Loucy (cell line): Measurements from ENCODE around the gene U2SURP.
A peak's percentile ranks its signal among the peaks of the same experiment; 100 is the strongest.

Experiments
- H2AFZ ChIP-seq: fragments of 200-600 bp; sonication (generic); 2 replicates; pipeline ENCODE4 v1.6.0; 2016; ENCODE audit warnings: antibody characterized with exemption, mild to moderate bottlenecking, low read length, moderate library complexity
- H3F3A ChIP-seq: fragments of 200-600 bp; 2 replicates; pipeline ENCODE4 v1.6.0; 2016; ENCODE audit warnings: antibody characterized with exemption, low read depth, mild to moderate bottlenecking
- H3K27me3 ChIP-seq: fragments of 200-600 bp; sonication (generic); 2 replicates; pipeline ENCODE4 v1.6.1; 2014; ENCODE audit warnings: low read length, mild to moderate bottlenecking; ENCODE audit not compliant: insufficient read depth, poor library complexity, severe bottlenecking
- H3K36me3 ChIP-seq: fragments of 200-600 bp; sonication (generic); 2 replicates; pipeline ENCODE4 v1.6.1; 2016; ENCODE audit warnings: low read length; ENCODE audit not compliant: insufficient read depth
- H3K4me1 ChIP-seq: fragments of 200-600 bp; sonication (generic); 2 replicates; pipeline ENCODE4 v1.5.1; 2014; ENCODE audit warnings: low read length, mild to moderate bottlenecking; ENCODE audit not compliant: insufficient read depth, poor library complexity, severe bottlenecking
- H3K4me2 ChIP-seq: fragments of 200-600 bp; sonication (generic); 2 replicates; pipeline ENCODE4 v1.6.0; 2014; ENCODE audit warnings: antibody characterized with exemption, low read length, low read depth, mild to moderate bottlenecking; ENCODE audit not compliant: poor library complexity, severe bottlenecking
- H3K4me3 ChIP-seq: fragments of 200-600 bp; sonication (generic); 2 replicates; pipeline ENCODE4 v1.5.1; 2014; ENCODE audit warnings: low read length, mild to moderate bottlenecking, mixed read lengths; ENCODE audit not compliant: poor library complexity, severe bottlenecking
- H3K79me2 ChIP-seq: fragments of 200-600 bp; sonication (generic); 2 replicates; pipeline ENCODE4 v1.6.1; 2014; ENCODE audit warnings: low read length; ENCODE audit not compliant: insufficient read depth
- H3K9ac ChIP-seq: fragments of 200-600 bp; sonication (generic); 2 replicates; pipeline ENCODE4 v1.6.0; 2014; ENCODE audit warnings: mild to moderate bottlenecking, low read depth, low read length, moderate library complexity; ENCODE audit not compliant: poor library complexity, severe bottlenecking
- H3K9me2 ChIP-seq: fragments of 200-600 bp; sonication (generic); replicated peaks from 2 replicates; pipeline ENCODE4 v1.6.1; 2016; ENCODE audit warnings: low read depth, low read length, mixed read lengths
- H3K9me3 ChIP-seq: fragments of 200-600 bp; sonication (generic); 2 replicates; pipeline ENCODE4 v1.6.1; 2014; ENCODE audit warnings: mild to moderate bottlenecking, antibody characterized with exemption, low read length, low read depth; ENCODE audit not compliant: insufficient read depth
- H4K20me1 ChIP-seq: fragments of 200-600 bp; sonication (generic); 2 replicates; pipeline ENCODE4 v1.6.0; 2014; ENCODE audit warnings: antibody characterized with exemption, low read length, mild to moderate bottlenecking; ENCODE audit not compliant: insufficient read depth, poor library complexity, severe bottlenecking
- EZH2phosphoT487 ChIP-seq: fragments of 200-600 bp; IDR thresholded peaks from 2 replicates; pipeline ENCODE4 v1.6.1; 2018; ENCODE audit warnings: antibody characterized with exemption, mild to moderate bottlenecking, moderate library complexity, borderline replicate concordance
- TF ChIP-seq, protein P1 (sequence below): fragments of 200-600 bp; sonication (generic); conservative IDR thresholded peaks from 2 replicates; pipeline ENCODE4 v1.5.1; 2014; ENCODE audit warnings: mild to moderate bottlenecking, antibody characterized with exemption, low read length

The U2SURP gene

DNA sequence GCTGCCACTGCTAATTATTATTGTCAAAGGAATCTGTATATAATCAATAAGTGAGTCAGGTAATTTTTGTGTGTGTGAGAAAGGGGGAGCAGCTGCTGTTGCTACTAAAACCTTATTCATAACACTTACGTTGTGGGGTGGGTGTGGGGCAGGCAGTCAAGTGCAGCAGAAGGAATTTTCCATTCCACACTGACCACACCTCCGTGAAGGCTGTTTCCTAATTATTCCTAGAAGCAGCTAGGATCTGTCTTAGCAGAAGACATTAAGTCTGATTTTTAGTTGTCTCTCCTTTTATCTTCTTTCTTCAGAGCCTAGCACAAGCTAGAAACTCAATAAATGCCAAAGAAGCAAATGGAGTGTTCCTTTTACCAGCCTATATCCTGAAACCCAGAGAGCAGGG, 4.0 kb upstream of the U2SURP start:
- Histone ChIP-seq H3K4me1 (peaks cover 8% of the 10 kb centered on the region), H3K79me2 (peaks cover 18% of the 10 kb centered on the region), H3K27me3 (no peaks in the 10 kb centered on the region), H3F3A (no peaks in the 10 kb centered on the region), H3K9ac (no peak overlapping the region), H4K20me1 (peaks cover 4% of the 10 kb centered on the region), H3K4me2 (no peak overlapping the region), H3K36me3 (no peaks in the 10 kb centered on the region), H3K4me3 (no peak overlapping the region), H3K9me2 (no peaks in the 10 kb centered on the region), H2AFZ (no peak overlapping the region), H3K9me3 (no peaks in the 10 kb centered on the region)
- TF ChIP-seq, protein P1, sequence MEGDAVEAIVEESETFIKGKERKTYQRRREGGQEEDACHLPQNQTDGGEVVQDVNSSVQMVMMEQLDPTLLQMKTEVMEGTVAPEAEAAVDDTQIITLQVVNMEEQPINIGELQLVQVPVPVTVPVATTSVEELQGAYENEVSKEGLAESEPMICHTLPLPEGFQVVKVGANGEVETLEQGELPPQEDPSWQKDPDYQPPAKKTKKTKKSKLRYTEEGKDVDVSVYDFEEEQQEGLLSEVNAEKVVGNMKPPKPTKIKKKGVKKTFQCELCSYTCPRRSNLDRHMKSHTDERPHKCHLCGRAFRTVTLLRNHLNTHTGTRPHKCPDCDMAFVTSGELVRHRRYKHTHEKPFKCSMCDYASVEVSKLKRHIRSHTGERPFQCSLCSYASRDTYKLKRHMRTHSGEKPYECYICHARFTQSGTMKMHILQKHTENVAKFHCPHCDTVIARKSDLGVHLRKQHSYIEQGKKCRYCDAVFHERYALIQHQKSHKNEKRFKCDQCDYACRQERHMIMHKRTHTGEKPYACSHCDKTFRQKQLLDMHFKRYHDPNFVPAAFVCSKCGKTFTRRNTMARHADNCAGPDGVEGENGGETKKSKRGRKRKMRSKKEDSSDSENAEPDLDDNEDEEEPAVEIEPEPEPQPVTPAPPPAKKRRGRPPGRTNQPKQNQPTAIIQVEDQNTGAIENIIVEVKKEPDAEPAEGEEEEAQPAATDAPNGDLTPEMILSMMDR: no peak
- TF ChIP-seq EZH2phosphoT487: no peak

DNA sequence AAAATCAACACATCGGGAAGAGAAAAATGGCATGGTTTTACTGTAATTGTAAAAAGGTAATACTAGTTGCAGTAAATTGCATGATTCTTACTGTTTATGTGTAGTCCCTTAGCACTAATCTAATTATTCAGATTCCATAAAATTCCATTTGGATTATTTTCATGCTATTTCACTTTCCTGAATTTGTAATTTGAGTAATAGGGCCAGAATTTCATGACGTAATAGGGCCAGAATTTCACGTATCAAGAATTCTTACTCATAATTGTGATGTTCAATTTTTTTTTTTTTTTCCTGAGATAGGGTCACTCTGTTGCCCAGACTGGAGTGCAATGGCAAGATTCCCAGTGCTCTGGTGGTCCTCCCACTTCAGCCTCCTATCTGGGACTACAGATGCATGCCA, 2.9 kb upstream of the U2SURP start:
- H3F3A ChIP-seq: no peaks in the 10 kb centered on the region
- H3K9me3 ChIP-seq: no peaks in the 10 kb centered on the region
- H3K79me2 ChIP-seq: peaks cover 29% of the 10 kb centered on the region
- no peak overlapping the region for H3K4me3 ChIP-seq
- TF ChIP-seq, protein P1: no peak
- no peak for TF ChIP-seq EZH2phosphoT487
- H3K9ac ChIP-seq: no peak overlapping the region
- no peaks in the 10 kb centered on the region for H3K27me3 ChIP-seq
- H4K20me1 ChIP-seq: peaks cover 15% of the 10 kb centered on the region
- H3K36me3 ChIP-seq: no peaks in the 10 kb centered on the region
- H3K4me1 ChIP-seq: peaks cover 11% of the 10 kb centered on the region
- H2AFZ ChIP-seq: no peak overlapping the region
- no peak overlapping the region for H3K4me2 ChIP-seq
- H3K9me2 ChIP-seq: no peaks in the 10 kb centered on the region

DNA sequence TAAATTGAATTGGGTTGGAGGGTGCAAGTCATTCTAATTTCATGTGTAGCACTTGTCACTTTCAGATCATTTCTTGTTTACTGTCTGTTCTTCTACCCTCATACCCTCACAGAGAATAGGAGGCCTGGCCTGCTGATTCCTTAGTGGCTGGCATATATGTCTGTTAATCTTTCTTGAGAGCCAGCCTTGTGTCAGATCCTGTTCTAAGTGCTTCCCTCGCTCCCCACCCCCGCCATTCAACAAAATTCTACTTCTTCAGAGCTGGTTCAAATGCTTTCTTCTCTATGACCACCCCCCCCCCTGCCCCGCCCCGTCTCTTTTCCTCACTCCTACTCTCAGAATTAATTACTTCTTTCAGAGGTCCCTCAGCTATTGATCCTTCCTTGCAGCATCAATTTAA, 1.5 kb upstream of the U2SURP start:
- Histone ChIP-seq H3K9ac (peak overlapping the region; percentile 89), H4K20me1 (peaks cover 23% of the 10 kb centered on the region), H3K4me1 (peaks cover 16% of the 10 kb centered on the region), H3K4me3 (peak overlapping the region; percentile 85), H3K9me2 (no peaks in the 10 kb centered on the region), H3K79me2 (peaks cover 43% of the 10 kb centered on the region), H3F3A (no peaks in the 10 kb centered on the region), H3K27me3 (no peaks in the 10 kb centered on the region), H3K4me2 (peak overlapping the region; percentile 97), H2AFZ (no peak overlapping the region), H3K9me3 (no peaks in the 10 kb centered on the region), H3K36me3 (no peaks in the 10 kb centered on the region)
- no peak for TF ChIP-seq EZH2phosphoT487
- TF ChIP-seq, protein P1: no peak
